Stimulated activated CD8-positive, alpha-beta memory T cell treated with anti-CD3 and anti-CD28 coated beads, Interleukin-4, amount 100 ng/mL, for 24 hours (primary cell): ENCODE results near the gene NFATC1.

Experiments used
- DNase-seq: peaks from one replicate; pipeline ENCODE4 v3.0.0-alpha.2; 2020; ENCODE audit warnings: low read depth

NFATC1 gene

GRCh38 chr18:79389689-79390088 is 6.0 kb upstream of the NFATC1 start:
- DNase-seq = no peak

- no peak for DNase-seq
Measured at GRCh38 chr18:79392226-79392625, 3.5 kb upstream of the NFATC1 start.

GRCh38 chr18:79393181-79393634 is 2.5 kb upstream of the NFATC1 start:
- DNase-seq = no peak

- DNase-seq = no peak
Measured at GRCh38 chr18:79393635-79394533, 1.8 kb upstream of the NFATC1 start.

- peak; percentile 67 for DNase-seq
Measured at GRCh38 chr18:79394534-79395307, 1.0 kb upstream of the NFATC1 start.

- no peak for DNase-seq
Measured at GRCh38 chr18:79395308-79395640, 456 bp upstream of the NFATC1 start.

GRCh38 chr18:79396431-79397246 is 909 bp downstream of the NFATC1 start:
- no peak for DNase-seq

GRCh38 chr18:79397247-79397829 is 1.6 kb downstream of the NFATC1 start:
- DNase-seq = no peak

- no peak for DNase-seq
Measured at GRCh38 chr18:79397830-79398761, 2.4 kb downstream of the NFATC1 start.

DNA sequence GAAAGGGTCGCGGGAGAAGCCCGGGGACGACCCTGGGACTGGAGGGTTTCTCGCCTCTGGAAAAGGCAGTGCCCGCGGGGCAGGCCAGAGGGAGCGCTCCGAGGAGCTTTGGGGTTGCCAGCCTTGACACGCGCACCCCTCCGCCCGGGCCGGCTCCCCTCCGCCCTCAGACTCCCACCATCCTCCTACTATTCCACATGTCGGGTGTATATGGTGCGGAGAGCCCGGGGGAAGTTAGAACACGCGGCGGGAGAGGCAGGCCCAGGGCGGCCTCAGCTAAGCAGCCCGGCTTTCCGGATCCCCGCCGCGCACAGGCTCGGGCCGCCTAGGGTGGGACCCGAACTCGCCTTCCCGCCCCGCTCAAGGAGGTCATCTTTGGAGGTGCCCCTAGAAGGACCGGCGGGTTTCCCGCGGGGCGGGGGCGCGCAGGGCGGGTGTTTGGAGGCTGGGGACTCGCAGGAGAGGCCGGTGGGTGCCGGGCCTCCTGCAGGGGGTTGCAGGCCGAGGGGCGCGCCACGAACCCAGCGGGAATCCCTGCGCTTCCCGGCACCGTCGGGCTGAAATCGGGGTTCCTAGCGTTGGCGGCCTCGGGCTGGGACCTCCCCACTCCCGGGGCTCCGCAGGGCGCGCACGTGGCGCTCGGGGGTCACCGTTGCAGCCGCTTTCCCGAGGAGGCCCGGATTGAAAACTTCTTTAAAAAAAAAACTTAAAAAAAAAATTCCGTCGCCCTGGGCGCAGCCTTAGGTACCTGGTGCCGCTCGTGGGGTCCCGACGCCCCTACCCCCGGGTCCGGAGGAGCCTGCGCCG is 3.7 kb downstream of the NFATC1 start:
- no peak for DNase-seq

DNA sequence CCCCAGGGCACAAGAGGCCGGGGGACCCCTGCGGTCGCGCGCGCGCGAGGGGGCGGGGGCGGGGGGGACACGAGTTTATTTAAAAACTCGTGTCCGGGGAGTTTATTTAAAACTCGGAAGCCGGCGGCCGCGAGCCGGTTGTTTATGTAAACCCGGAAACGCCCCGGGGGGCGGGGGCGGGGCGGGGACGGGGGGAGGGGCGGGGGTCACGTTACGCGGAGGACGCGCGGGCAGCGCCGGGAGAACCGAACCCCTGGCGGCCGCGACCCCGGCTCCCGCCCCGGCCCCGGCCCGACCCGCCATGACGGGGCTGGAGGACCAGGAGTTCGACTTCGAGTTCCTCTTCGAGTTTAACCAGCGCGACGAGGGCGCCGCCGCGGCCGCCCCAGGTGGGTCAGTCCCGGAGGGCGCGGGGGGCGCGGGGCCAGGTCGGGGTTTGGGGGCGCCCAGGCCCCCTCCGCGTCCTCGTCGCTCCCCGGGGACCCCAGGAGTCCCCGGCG is 4.4 kb downstream of the NFATC1 start:
- peak; percentile 40 for DNase-seq

GRCh38 chr18:79400591-79401381 is 5.1 kb downstream of the NFATC1 start:
- peak; percentile 41 for DNase-seq

DNA sequence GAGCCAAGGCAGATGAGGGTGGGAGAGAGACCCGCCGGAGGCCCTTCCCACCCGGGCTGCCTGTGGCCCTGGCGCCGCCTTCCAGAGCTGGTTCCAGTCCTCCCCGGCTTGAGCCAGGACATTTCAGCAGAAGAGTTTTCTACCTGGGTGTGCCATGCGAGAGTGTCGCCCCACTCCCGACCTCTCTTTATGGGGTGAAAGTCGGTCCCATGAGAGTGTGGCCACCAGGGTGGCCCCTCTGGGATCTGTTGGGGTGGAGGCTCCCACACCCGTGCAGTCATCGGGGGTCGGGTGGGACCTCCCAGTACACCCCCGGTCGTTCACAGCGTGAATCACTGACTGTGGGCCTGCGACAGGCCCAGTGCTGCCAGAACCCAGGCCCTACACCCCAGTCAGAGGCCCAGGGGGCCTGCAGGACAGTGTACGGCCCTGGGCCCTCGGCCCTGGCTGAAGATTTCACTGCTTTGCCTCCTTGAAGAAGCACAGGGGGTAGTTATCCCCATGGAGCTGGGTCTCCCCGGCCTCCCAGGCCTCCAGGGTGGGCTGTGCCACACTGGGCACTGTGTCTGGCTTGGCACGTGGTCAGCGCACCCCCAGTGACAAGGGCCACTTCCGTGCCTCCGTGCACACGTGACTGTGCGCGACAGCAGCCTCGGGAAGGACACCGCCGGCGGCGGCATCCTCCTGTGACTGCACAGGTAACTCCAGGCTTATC is 5.9 kb downstream of the NFATC1 start:
- no peak for DNase-seq

GRCh38 chr18:79402209-79402576 is 6.5 kb downstream of the NFATC1 start:
- DNase-seq = no peak

DNA sequence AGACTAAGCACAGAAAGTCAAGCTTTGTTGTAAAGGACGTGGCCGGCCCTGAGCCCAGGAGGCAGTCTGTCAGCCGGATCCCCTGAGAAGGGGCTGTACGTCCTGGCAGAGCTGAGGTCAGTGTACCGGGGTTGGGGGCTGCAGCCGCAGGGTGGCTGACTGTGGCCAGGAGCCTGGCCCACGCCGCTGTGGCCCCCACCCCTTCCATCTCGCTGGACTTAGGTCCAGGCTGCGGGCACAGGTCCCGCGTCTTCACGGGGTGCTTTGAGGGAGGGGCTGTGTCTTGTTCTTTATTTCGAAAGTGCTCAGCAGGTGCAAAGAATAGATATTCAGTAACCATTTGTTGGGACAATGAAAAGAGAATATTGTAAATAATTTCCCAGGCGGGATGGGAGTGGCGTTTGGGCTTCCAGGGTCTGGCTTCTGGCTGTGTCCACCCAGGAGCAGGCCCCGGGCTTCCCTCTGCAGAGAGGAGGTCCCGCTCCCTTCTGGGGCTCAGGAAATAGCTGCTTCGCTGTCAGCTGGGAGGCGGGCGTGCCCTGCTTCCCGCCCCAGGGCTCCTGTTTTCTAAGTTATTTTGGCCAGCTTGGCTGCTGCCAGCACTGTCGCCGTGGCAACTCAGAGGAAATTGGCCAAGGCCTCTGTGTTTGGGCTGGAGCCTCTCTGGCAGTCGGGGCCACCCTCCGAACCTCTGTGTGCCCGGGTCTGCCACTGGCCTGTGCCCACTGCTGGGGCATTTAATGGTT is 7.4 kb downstream of the NFATC1 start:
- no peak for DNase-seq

DNA sequence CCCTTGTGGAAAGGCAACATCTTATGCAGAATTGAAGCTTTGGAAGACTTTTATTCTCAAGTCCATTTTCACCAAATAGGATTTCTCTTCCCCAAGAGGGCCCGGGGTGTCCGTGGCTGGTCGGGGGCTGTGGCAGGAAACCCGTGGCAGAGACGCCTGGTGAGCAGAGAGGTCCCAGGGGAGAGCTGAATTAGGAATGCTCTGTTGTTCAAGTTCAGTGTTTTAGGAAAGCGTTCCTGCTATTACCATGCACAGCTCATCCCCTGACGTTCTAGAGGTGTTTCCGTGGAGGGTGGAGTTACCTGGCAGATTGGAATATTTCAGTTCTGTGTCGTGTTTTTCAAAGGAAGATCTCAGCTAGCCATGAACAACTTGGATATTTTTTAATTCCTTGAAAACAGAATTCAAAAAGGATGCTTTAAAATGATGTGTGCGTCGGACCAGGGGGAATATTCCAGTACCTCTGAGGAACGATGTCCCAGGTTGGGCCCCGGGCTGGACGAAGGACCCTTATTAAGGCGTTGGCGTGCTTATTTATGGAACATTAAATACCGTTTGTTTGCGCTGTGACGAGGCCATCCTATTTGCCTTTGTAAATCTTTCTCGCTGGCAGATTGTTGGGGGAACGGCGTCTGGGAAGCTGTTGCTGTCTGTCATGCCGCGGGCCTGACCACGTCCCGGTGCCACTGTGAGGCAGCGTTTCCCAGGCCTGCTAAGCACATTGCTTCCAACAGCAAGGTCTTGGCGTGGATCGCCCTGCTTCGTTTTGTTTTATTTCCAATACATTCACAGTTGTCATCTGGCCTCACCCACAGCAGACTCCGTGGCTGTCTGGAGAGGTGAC is 8.2 kb downstream of the NFATC1 start:
- no peak for DNase-seq

- DNase-seq = no peak
Measured at GRCh38 chr18:79404567-79404910, 8.8 kb downstream of the NFATC1 start.
